Panc1 (cell line): Measurements from ENCODE around the gene KDM4F. TPM values are rescaled to one million over a fixed set of nuclear protein-coding genes. Genes with fewer than 3 reads are reported as not detected.

Source experiments
- ATAC-seq: fragments of 200-7000 bp; cut with Tn5 transposase; 2 replicates; pipeline ENCODE4 v1.9.1; 2020; ENCODE audit warnings: mild to moderate bottlenecking, moderate library complexity
- BruUV-seq: library from RNA; stranded (reverse); fragments of 400-500 nt; replicated peaks from 2 replicates; lab custom pipeline; 2021; lab: Mats Ljungman, UMichigan
- CTCF ChIA-PET: fragments of 300-600 bp; sonication (Branson Sonifier 250); formaldehyde crosslinking; loops from one replicate; lab custom pipeline; 2022; ENCODE audit warnings: antibody characterized with exemption; lab: Charles Lee
- POLR2A ChIA-PET: fragments of 300-600 bp; sonication (Branson Sonifier 250); formaldehyde crosslinking; loops from one replicate; lab custom pipeline; 2022; ENCODE audit warnings: antibody characterized with exemption; lab: Charles Lee
- DNase-seq: peaks from one replicate; pipeline ENCODE4 v3.0.0-alpha.2; 2010; ENCODE audit warnings: low read depth, low spot score
- H3K27ac ChIP-seq: 2 replicates; pipeline ENCODE4 v1.5.1; 2011; ENCODE audit warnings: mild to moderate bottlenecking, low read length, inconsistent platforms
- H3K27me3 ChIP-seq: fragments of 200-500 bp; sonication (Bioruptor generic); 2 replicates; pipeline ENCODE4 v1.6.0; 2014; ENCODE audit warnings: low read length, inconsistent platforms; ENCODE audit not compliant: control insufficient read depth, insufficient read depth
- H3K36me3 ChIP-seq: fragments of 200-500 bp; sonication (Bioruptor generic); 2 replicates; pipeline ENCODE4 v1.5.1; 2014; ENCODE audit warnings: inconsistent platforms, mild to moderate bottlenecking, low read length, moderate library complexity; ENCODE audit not compliant: control insufficient read depth, insufficient read depth
- H3K4me1 ChIP-seq: 2 replicates; pipeline ENCODE4 v1.5.1; 2011; ENCODE audit warnings: inconsistent platforms, mild to moderate bottlenecking, low read length, moderate library complexity; ENCODE audit not compliant: control insufficient read depth, insufficient read depth
- H3K4me3 ChIP-seq, 2 experiments: 2 replicates each; pipeline ENCODE4 v1.5.1; 2011 to 2012; ENCODE audit warnings: low read depth in 2 of 2, low read length in 2 of 2, mild to moderate bottlenecking in 2 of 2, inconsistent platforms in 1 of 2, moderate library complexity in 1 of 2
- H3K9me3 ChIP-seq: fragments of 200-500 bp; sonication (Bioruptor generic); 2 replicates; pipeline ENCODE4 v1.5.1; 2014; ENCODE audit warnings: low read depth, mild to moderate bottlenecking, inconsistent platforms, low read length, moderate library complexity; ENCODE audit not compliant: control insufficient read depth, insufficient read depth
- POLR2AphosphoS5 ChIP-seq: IDR thresholded peaks from 2 replicates; pipeline ENCODE4 v1.6.1; 2012; ENCODE audit warnings: mild to moderate bottlenecking, low read depth, low read length, moderate library complexity
- REST ChIP-seq, 2 experiments: IDR thresholded peaks; 2 replicates each; pipeline ENCODE4 v1.6.1; 2011 to 2012; ENCODE audit warnings: low read depth in 2 of 2, control low read depth in 1 of 2, low read length in 1 of 2, mild to moderate bottlenecking in 1 of 2, moderate library complexity in 1 of 2; ENCODE audit not compliant: insufficient read depth in 1 of 2
- SIN3A ChIP-seq: IDR thresholded peaks from 2 replicates; pipeline ENCODE4 v1.6.1; 2012; ENCODE audit warnings: low read depth, mild to moderate bottlenecking, low read length, moderate library complexity, borderline replicate concordance; ENCODE audit not compliant: insufficient read depth
- TCF7L2 ChIP-seq: IDR thresholded peaks from 2 replicates; pipeline ENCODE4 v1.6.1; 2011; ENCODE audit warnings: mild to moderate bottlenecking, low read depth, low read length, inconsistent platforms
- in situ Hi-C: cut with HindIII; loops from 2 replicates; pipeline ENCODE4 v1.10.0; 2016; ENCODE audit warnings: low sequenced_read_pairs, low pct_unique_long_range_greater_than_20kb
- intact Hi-C: fragments of 100-400 bp; cut with micrococcal nuclease; formaldehyde crosslinking; loops from one replicate; pipeline ENCODE4 v1.10.0; 2022; ENCODE audit not compliant: unreplicated experiment
- total RNA-seq: library from RNA; stranded (reverse); gene quantifications from one replicate; pipeline ENCODE4 v1.2.1, GENCODE V29; 2021; ENCODE audit not compliant: unreplicated experiment
- TF ChIP-seq, protein P1 (sequence below): fragments of 450-650 bp; IDR thresholded peaks from 2 replicates; pipeline ENCODE4 v1.5.1; 2017; ENCODE audit warnings: mild to moderate bottlenecking

KDM4F gene
- total RNA-seq, 1 experiment from 2014 or later: not detected

- intact Hi-C loops (no loop called here), in situ Hi-C loops (no loop called here)
- no TSS peak for BruUV-seq
- H3K27ac ChIP-seq: peak within 1 kb of the TSS; percentile 52
- no peaks in the 10 kb centered on the region for H3K9me3 ChIP-seq
- ChIA-PET POLR2A (interaction anchor here (0.7 to 1.3 kb wide), 3 partner anchors 15 to 23 kb away, joined by 3 read pairs; partner anchors contain the start of gene SRSF8), CTCF (interaction anchor here (0.9 kb wide), 1 partner anchor 18 kb away, joined by 4 read pairs; no protein-coding TSS in a partner anchor)
- TF ChIP-seq POLR2AphosphoS5: peak; percentile 58; the same call in 1 of the 2 replicates
- TF ChIP-seq, protein P1, sequence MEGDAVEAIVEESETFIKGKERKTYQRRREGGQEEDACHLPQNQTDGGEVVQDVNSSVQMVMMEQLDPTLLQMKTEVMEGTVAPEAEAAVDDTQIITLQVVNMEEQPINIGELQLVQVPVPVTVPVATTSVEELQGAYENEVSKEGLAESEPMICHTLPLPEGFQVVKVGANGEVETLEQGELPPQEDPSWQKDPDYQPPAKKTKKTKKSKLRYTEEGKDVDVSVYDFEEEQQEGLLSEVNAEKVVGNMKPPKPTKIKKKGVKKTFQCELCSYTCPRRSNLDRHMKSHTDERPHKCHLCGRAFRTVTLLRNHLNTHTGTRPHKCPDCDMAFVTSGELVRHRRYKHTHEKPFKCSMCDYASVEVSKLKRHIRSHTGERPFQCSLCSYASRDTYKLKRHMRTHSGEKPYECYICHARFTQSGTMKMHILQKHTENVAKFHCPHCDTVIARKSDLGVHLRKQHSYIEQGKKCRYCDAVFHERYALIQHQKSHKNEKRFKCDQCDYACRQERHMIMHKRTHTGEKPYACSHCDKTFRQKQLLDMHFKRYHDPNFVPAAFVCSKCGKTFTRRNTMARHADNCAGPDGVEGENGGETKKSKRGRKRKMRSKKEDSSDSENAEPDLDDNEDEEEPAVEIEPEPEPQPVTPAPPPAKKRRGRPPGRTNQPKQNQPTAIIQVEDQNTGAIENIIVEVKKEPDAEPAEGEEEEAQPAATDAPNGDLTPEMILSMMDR: 0 out of 2 replicates have a peak, but pooled peaks have one; percentile 14
- TF ChIP-seq TCF7L2: no peak
- TF ChIP-seq SIN3A: peak; percentile 34; the same call in 1 of the 2 replicates
- 0 out of 4 replicates have a peak, but pooled peaks of 1 of the 2 experiments have one; percentile 6 for TF ChIP-seq REST (IDR thresholded peaks at IDR 0.05; ENCODE audit: insufficient read depth in 1 of 2, low read depth in 2 of 2, low read length in 1 of 2)
- no peaks in the 10 kb centered on the region for H3K27me3 ChIP-seq
- no peaks in the 10 kb centered on the region for H3K36me3 ChIP-seq
- ATAC-seq (peak; percentile 98), DNase-seq (no peak)
- H3K4me1 ChIP-seq: peaks cover 22% of the 10 kb centered on the region
- H3K4me3 ChIP-seq: peak within 1 kb of the TSS; percentile 64 to 78
Observed at GRCh38 chr11:95089620-95090542, 40.7 kb downstream of the KDM4F start, which contains the start of gene ENDOD1. Gene ENDOD1 (plus strand): TSS chr11:95089846. CDS start chr11:95089928, 82 bp downstream.

DNA sequence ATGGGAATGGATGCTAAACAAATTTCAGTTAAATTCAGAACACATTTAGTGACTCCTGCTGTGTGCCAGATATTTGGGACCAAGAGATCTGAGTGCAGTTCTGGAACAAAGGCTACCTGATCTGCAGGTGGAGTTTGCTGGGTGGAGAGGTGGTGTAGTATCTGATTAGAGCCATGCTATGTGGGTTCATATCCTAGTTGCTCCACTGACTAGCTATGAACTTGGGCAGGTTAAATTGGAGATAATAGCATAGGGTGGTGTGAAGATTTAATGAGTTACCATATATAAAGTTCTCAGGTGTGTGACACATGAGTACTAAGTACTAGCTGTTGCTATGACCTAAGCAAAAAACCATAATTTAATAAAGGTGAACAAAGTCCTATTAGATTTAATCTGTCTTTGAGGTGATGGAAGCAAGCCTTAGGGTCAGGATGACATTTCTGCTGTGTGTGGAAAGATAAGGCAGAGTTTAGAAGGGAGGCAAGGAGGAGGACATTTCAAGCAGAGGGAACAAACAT lies 42.5 kb downstream of the KDM4F start:
- DNase-seq: no peak
- TSS peak; percentile 66 for BruUV-seq
- ATAC-seq: no peak
- intact Hi-C loops: no loop called here
- Histone ChIP-seq H3K4me1 (peaks cover 22% of the 10 kb centered on the region), H3K27ac (no peak overlapping the region), H3K36me3 (no peaks in the 10 kb centered on the region), H3K4me3 (no peak overlapping the region), H3K27me3 (no peaks in the 10 kb centered on the region), H3K9me3 (no peaks in the 10 kb centered on the region)
- POLR2A ChIA-PET: no interaction called here
- TF ChIP-seq REST (IDR thresholded peaks at IDR 0.05; ENCODE audit: insufficient read depth in 1 of 2, low read depth in 2 of 2, low read length in 1 of 2): no peak
- CTCF ChIA-PET: no interaction called here
- in situ Hi-C loops: no loop called here
